HG03565 (cell line): ENCODE results near the gene AZU1.
"Not testable (repeated sequence)": the region's sequence is repeated elsewhere in the genome, so short reads cannot be mapped to it uniquely, and the experiment has no call there.

Source experiments
- ATAC-seq: cut with Tn5 transposase; IDR thresholded peaks from one replicate; pipeline ENCODE4 v1.9.1; 2021; ENCODE audit warnings: mild to moderate bottlenecking, moderate library complexity; ENCODE audit not compliant: unreplicated experiment

Gene AZU1

GRCh38 chr19:869245-870177 lies 41.9 kb downstream of the AZU1 start:
- no peak for ATAC-seq

- no peak for ATAC-seq
Measured at GRCh38 chr19:870314-870713, 42.7 kb downstream of the AZU1 start.

GRCh38 chr19:870963-871401 lies 43.3 kb downstream of the AZU1 start:
- ATAC-seq = no peak

GRCh38 chr19:871446-872265 lies 44.0 kb downstream of the AZU1 start:
- ATAC-seq = no peak

GRCh38 chr19:872266-872951 lies 44.8 kb downstream of the AZU1 start:
- no peak for ATAC-seq

GRCh38 chr19:873084-873483 lies 45.4 kb downstream of the AZU1 start:
- no peak for ATAC-seq

GRCh38 chr19:873561-874041 lies 46.0 kb downstream of the AZU1 start:
- no peak for ATAC-seq

GRCh38 chr19:875265-875879 lies 47.7 kb downstream of the AZU1 start:
- no peak for ATAC-seq

GRCh38 chr19:876089-876488 lies 48.5 kb downstream of the AZU1 start:
- ATAC-seq = no peak

- ATAC-seq = no peak
Measured at GRCh38 chr19:876780-877314, 49.2 kb downstream of the AZU1 start.

- ATAC-seq = not testable (repeated sequence)
Measured at GRCh38 chr19:877992-878660, 50.5 kb downstream of the AZU1 start.

- not testable (repeated sequence) for ATAC-seq
Measured at GRCh38 chr19:878751-879561, 51.3 kb downstream of the AZU1 start.

GRCh38 chr19:879711-880438 lies 52.2 kb downstream of the AZU1 start:
- ATAC-seq = no peak
